Astrocyte (in vitro differentiated cells and primary cell): ENCODE results near the gene RNF212B. TPM values are rescaled to one million over a fixed set of nuclear protein-coding genes. Genes with fewer than 3 reads are reported as not detected.

Source experiments
- DNase-seq: peaks from one replicate; pipeline ENCODE4 v3.0.0-alpha.2; 2010; ENCODE audit warnings: low read depth
- FAIRE-seq: peaks from 2 replicates; lab custom pipeline; 2011; peaks lifted over from hg19 to GRCh38; lab: Jason Lieb, UNC
- H2AFZ ChIP-seq: 2 replicates; pipeline ENCODE4 v1.6.0; 2012; ENCODE audit warnings: low read depth, low read length, inconsistent platforms
- H3K27ac ChIP-seq: 2 replicates; pipeline ENCODE4 v1.5.1; 2011; ENCODE audit warnings: low read depth, low read length, inconsistent platforms
- H3K27me3 ChIP-seq: 2 replicates; pipeline ENCODE4 v1.6.0; 2011; ENCODE audit warnings: low read length, inconsistent platforms; ENCODE audit not compliant: insufficient read depth
- H3K36me3 ChIP-seq: 2 replicates; pipeline ENCODE4 v1.5.1; 2011; ENCODE audit warnings: low read length, inconsistent platforms; ENCODE audit not compliant: insufficient read depth
- H3K4me1 ChIP-seq: 2 replicates; pipeline ENCODE4 v1.5.1; 2011; ENCODE audit warnings: low read length, inconsistent platforms; ENCODE audit not compliant: insufficient read depth
- H3K4me2 ChIP-seq: 2 replicates; pipeline ENCODE4 v1.6.0; 2012; ENCODE audit warnings: low read length, inconsistent platforms
- H3K4me3 ChIP-seq: 2 replicates; pipeline ENCODE4 v1.5.1; 2011; ENCODE audit warnings: low read depth, mild to moderate bottlenecking, low read length, inconsistent platforms; ENCODE audit not compliant: insufficient read depth
- H3K79me2 ChIP-seq: 2 replicates; pipeline ENCODE4 v1.6.0; 2012; ENCODE audit warnings: mild to moderate bottlenecking, low read length, inconsistent platforms; ENCODE audit not compliant: insufficient read depth
- H3K9ac ChIP-seq: 2 replicates; pipeline ENCODE4 v1.6.0; 2012; ENCODE audit warnings: mild to moderate bottlenecking, low read length, inconsistent platforms
- H3K9me3 ChIP-seq: 2 replicates; pipeline ENCODE4 v1.5.1; 2012; ENCODE audit warnings: low read depth, mild to moderate bottlenecking, low read length, inconsistent platforms; ENCODE audit not compliant: insufficient read depth
- H4K20me1 ChIP-seq: 2 replicates; pipeline ENCODE4 v1.6.0; 2012; ENCODE audit warnings: low read length, inconsistent platforms; ENCODE audit not compliant: insufficient read depth
- H3K27ac Mint-ChIP-seq: one replicate; pipeline ENCODE4 v1.8.0; 2021; ENCODE audit warnings: mild to moderate bottlenecking, mixed read lengths; ENCODE audit not compliant: unreplicated experiment
- H3K27me3 Mint-ChIP-seq: one replicate; pipeline ENCODE4 v1.8.0; 2021; ENCODE audit warnings: low read depth, mixed read lengths; ENCODE audit not compliant: unreplicated experiment
- H3K36me3 Mint-ChIP-seq: one replicate; pipeline ENCODE4 v1.8.0; 2021; ENCODE audit warnings: low read depth, mixed read lengths; ENCODE audit not compliant: unreplicated experiment
- H3K4me1 Mint-ChIP-seq: one replicate; pipeline ENCODE4 v1.8.0; 2021; ENCODE audit warnings: low read depth, mixed read lengths; ENCODE audit not compliant: unreplicated experiment
- H3K4me3 Mint-ChIP-seq: one replicate; pipeline ENCODE4 v1.8.0; 2021; ENCODE audit warnings: mild to moderate bottlenecking, moderate library complexity, mixed read lengths; ENCODE audit not compliant: unreplicated experiment
- H3K9me3 Mint-ChIP-seq: one replicate; pipeline ENCODE4 v1.8.0; 2021; ENCODE audit warnings: mild to moderate bottlenecking, mixed read lengths; ENCODE audit not compliant: unreplicated experiment
- CTCF ChIP-seq: IDR thresholded peaks from 2 replicates; pipeline ENCODE4 v1.5.1; 2011; ENCODE audit warnings: low read depth, mild to moderate bottlenecking, inconsistent platforms, low read length, moderate library complexity; ENCODE audit not compliant: insufficient read depth
- EZH2 ChIP-seq: IDR thresholded peaks from 2 replicates; pipeline ENCODE4 v1.6.1; 2012; ENCODE audit warnings: mild to moderate bottlenecking, low read length, inconsistent platforms; ENCODE audit not compliant: insufficient read depth
- total RNA-seq: library from RNA; stranded (reverse); gene quantifications from 2 replicates; pipeline ENCODE4 v1.2.1, GENCODE V29; 2021

Gene RNF212B
- total RNA-seq, 1 donor from 2014 or later: not detected

- Mint-ChIP-seq H3K36me3 (no peaks in the 10 kb centered on the region), H3K27ac (no peak overlapping the region), H3K27me3 (peaks cover 3% of the 10 kb centered on the region), H3K4me3 (no peak overlapping the region), H3K4me1 (no peaks in the 10 kb centered on the region), H3K9me3 (no peaks in the 10 kb centered on the region)
- no peaks in the 10 kb centered on the region for H3K36me3 ChIP-seq
- no peaks in the 10 kb centered on the region for H3K79me2 ChIP-seq
- H3K4me2 ChIP-seq: no peak overlapping the region
- no peak for FAIRE-seq
- H3K9ac ChIP-seq: no peak overlapping the region
- no peaks in the 10 kb centered on the region for H4K20me1 ChIP-seq
- no peak overlapping the region for H3K27ac ChIP-seq
- no peak overlapping the region for H2AFZ ChIP-seq
- no peak overlapping the region for H3K4me3 ChIP-seq
- no peak for TF ChIP-seq EZH2
- TF ChIP-seq CTCF: no peak
- no peaks in the 10 kb centered on the region for H3K27me3 ChIP-seq
- DNase-seq: no peak
- H3K9me3 ChIP-seq: no peaks in the 10 kb centered on the region
- H3K4me1 ChIP-seq: no peaks in the 10 kb centered on the region
Measured at GRCh38 chr14:23249824-23250223, 12.1 kb downstream of the RNF212B start.

GRCh38 chr14:23252006-23252405 lies 14.3 kb downstream of the RNF212B start:
- H3K4me1 ChIP-seq: no peaks in the 10 kb centered on the region
- no peaks in the 10 kb centered on the region for H4K20me1 ChIP-seq
- DNase-seq (no peak), FAIRE-seq (no peak)
- no peaks in the 10 kb centered on the region for H3K9me3 ChIP-seq
- H3K79me2 ChIP-seq: no peaks in the 10 kb centered on the region
- no peak overlapping the region for H3K4me3 ChIP-seq
- no peak overlapping the region for H3K27ac ChIP-seq
- H3K27me3 ChIP-seq: peaks cover 3% of the 10 kb centered on the region
- Mint-ChIP-seq H3K4me1 (no peaks in the 10 kb centered on the region), H3K27me3 (peaks cover 3% of the 10 kb centered on the region), H3K9me3 (no peaks in the 10 kb centered on the region), H3K27ac (no peak overlapping the region), H3K4me3 (no peak overlapping the region), H3K36me3 (no peaks in the 10 kb centered on the region)
- no peak overlapping the region for H2AFZ ChIP-seq
- no peak overlapping the region for H3K9ac ChIP-seq
- H3K4me2 ChIP-seq: no peak overlapping the region
- H3K36me3 ChIP-seq: no peaks in the 10 kb centered on the region
- no peak for TF ChIP-seq CTCF
- no peak for TF ChIP-seq EZH2

GRCh38 chr14:23252420-23253333 lies 14.9 kb downstream of the RNF212B start:
- no peak for DNase-seq
- Mint-ChIP-seq H3K36me3 (no peaks in the 10 kb centered on the region), H3K4me3 (no peak overlapping the region), H3K27ac (no peak overlapping the region), H3K27me3 (peaks cover 3% of the 10 kb centered on the region), H3K4me1 (no peaks in the 10 kb centered on the region), H3K9me3 (no peaks in the 10 kb centered on the region)
- Histone ChIP-seq H3K36me3 (no peaks in the 10 kb centered on the region), H4K20me1 (no peaks in the 10 kb centered on the region), H3K4me1 (no peaks in the 10 kb centered on the region), H2AFZ (no peak overlapping the region), H3K9ac (no peak overlapping the region), H3K27me3 (peaks cover 3% of the 10 kb centered on the region), H3K27ac (no peak overlapping the region), H3K9me3 (no peaks in the 10 kb centered on the region), H3K79me2 (no peaks in the 10 kb centered on the region), H3K4me2 (no peak overlapping the region), H3K4me3 (no peak overlapping the region)
- TF ChIP-seq CTCF (no peak), EZH2 (no peak)
- FAIRE-seq: no peak
